Stimulated activated CD8-positive, alpha-beta memory T cell treated with anti-CD3 and anti-CD28 coated beads, Interleukin-4, amount 100 ng/mL, for 48 hours (primary cell): Measurements from ENCODE around the gene CBFA2T3.
"Not testable (repeated sequence)": the region's sequence is repeated elsewhere in the genome, so short reads cannot be mapped to it uniquely, and the experiment has no call there.

Experiments
- DNase-seq: peaks from one replicate; pipeline ENCODE4 v3.0.0-alpha.2; 2020

The CBFA2T3 gene

DNA sequence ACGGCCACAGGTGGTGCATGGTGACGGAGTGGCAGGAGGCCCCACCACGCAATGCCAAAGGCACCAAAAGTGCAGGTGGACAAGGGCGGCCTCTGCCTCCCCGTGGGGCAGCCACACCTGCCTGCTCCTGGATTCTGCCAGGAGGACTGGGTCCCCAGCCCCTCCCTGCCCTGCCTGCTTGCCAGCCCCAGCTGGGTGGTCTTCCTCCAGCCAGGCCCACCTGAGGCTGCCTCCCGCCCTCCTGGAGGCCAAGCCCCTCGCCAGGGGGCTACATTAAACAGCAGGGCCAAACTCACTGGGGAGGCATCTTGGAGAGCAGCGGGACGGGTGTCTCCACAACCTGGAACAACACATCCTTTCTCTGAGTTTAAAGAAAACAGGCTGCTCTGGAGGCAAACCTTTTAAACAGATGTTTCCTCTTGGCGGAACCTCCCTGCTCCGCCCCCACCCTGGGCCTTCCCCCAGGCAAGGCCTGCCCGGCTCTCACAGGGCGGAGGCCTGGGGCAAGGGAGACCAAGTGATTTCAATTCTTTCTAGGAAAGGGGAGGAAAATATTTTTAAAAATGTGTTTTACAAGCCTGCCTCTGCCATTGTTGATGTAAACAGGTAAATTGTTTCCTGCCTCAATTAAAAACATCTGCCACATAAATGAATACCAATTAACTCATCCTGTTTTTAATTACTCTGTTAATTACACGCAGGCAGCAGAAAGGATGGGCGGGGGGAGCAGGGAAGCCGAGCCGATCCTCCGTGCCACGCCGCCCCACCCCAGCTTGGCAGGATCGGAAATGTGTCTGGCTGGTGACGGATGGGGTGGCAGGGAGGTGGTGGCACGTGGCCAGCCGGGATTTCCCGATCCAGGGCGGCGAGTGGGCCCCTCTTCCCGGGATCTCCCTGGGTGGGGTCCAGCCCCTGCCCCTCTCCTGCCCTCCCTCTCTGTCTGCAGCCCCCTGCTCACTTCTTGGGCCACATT lies 56.1 kb downstream of the CBFA2T3 start:
- DNase-seq: no peak

DNA sequence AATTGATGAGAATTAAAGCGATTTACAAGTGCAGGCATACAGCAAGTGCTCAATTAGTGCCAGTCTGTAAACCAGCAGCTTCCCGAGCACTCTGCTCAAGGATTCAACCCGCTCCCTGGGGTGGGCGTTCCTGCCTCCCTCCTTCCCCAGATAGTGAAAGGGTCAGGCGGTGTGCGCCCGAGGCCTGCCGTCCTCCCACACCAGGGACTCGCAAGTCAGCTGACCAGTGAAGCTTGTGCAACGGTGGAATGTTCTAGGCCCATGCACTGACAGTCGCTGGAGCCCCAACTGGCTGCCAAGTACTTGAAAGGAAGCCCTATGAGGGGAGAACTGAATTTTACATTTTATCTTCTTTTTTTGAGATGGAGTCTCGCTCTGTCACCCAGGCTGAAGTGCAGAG lies 57.1 kb downstream of the CBFA2T3 start:
- DNase-seq: no peak

DNA sequence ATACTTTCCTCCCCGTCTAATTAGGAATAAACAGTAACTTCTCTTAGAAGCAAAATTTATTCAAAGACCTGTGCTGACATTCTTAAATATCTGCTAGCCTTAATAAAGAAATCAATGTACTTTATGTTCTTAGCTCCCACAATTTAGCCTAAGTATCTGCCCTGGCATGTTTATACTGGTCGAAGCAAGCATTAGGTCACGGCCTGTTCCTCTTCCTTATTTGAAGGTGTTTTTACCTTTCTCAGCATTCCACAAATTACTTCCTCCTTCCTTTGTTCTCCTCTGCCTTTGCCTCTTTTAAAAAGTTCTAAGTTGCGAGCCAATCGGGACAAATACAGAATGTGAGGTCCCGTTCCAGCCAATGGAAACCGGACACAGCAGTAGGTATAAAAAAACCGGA lies 58.1 kb downstream of the CBFA2T3 start:
- not testable (repeated sequence) for DNase-seq

DNA sequence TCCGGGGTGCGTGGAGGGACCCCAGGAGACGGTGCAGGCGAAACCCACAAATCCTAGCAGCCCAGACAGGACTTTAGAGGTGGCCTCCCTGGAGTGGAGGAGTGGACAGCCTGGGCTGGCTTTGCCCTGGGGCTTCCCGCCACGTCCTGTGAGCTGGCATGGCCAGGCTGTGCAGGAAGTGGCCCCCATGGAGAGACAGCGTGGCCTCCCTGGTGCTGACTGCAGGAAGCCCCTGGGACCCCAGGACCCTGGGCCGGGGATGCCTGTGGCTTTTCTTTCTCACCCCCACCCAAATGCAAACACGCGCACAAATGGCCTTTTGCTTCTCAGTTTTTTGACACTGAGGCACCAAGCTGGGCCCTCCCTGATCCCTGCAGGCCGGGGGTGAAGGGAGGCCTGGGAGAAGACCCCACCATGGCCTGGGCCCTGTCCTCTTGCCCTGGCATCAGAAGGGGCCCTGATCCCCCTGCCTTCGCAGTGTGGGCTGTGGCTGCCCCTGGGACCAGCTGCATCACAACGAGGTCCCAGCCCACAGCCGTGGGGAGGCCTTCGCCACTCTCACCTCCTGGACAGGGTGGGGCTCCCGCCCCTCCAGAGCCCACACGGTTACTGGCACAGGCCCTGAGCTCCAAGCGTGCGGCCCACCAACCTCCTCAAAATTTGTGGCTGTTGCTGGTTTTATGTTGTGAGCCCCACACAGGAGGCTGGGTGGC lies 58.9 kb downstream of the CBFA2T3 start:
- no peak for DNase-seq

DNA sequence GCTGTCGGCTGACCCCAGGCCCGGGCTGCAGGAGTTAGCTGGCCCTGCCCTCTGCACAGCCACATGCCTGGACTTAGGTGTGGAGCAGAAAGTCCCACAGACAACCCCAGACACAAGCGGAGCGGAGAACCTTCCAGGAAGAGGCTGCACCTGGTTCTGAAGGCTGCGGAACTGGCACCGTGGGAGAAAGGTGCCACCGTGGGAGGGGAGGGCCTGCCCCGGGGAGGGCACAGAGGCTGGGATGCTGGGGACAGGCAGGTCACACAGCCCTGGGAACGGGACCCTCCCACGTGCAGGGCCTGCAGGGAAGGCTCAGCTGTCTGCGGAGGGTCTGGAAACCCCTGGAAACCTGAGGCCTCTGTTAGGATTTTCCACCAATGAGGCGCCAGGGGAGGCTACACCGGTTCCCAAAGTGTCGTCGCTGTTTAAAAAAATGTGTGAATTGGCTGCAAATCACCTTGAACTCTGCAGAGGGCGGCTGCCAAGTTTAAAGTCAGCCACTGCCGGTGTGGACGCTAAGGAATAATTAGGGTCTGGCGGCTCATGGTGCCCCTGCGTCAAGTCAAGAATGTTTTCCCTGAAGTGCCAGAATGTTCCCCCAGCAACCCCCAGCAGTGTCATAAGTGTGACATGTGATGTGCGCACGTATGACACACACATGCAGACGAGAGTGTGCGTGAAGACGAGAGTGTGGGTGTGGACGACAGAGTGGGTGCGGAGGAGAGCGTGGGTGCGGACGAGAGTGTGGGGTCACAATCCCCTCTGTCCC lies 59.7 kb downstream of the CBFA2T3 start:
- no peak for DNase-seq

DNA sequence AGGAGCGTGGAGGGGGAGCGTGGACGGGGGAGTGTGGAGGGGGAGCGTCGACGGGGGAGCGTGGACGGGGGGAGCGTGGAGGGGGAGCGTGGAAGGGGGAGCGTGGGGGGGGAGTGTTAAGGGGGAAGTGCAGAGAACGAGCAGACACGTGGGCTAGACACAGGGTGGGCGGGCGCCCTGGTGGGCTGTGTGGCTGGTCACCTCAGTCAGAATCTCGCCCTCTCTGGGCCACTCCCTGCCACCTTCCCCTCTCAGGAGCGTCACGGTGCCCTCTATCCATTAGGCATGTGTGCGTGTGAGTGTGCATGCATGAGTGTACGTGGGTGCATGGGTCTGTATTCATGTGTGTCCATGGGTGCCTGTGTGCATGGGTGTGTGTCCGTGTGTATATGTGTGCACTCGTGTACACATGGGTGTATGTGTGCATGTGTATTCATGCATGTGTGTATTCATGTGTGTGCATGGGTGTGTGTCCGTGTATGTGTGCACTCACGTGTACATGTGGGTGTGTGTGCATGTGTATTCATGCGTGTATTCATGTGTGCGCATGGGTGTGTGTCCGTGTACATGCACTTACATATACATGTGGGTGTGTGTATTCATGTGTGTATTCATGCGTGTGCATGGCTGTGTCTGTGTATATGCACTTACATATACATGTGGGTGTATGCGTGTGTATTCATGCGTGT lies 61.2 kb downstream of the CBFA2T3 start:
- DNase-seq: no peak

DNA sequence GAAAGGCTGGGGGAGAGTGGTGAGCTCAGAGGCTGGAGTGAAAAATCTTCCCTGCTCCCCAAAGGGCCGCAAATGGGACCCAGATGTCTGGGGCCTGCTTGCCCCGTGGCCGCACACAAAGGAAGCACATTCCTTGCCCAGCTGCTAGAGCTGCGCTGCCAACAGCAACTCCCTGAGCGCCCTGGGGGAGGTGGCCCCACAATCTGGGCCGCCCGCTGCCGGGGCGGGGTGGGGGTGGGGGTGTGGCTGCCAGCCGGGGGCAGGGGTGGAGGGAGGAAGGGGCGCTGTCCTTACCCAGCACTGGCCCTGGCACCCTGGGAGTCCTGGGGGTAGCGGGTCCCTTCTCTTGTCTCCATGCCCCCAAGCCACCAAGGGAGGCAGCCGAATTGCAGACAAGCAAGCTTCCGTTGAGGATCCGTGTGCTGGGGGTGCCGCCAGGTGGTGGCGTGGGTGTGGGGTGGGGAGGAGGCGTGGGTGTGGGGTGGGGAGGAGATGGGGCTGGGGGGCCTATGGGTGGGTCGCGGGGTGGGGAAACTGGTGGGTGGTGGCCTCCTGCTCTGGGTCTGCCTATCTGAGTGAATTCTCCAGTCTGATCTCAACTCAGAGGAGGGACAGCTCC lies 62.1 kb downstream of the CBFA2T3 start:
- DNase-seq: no peak

DNA sequence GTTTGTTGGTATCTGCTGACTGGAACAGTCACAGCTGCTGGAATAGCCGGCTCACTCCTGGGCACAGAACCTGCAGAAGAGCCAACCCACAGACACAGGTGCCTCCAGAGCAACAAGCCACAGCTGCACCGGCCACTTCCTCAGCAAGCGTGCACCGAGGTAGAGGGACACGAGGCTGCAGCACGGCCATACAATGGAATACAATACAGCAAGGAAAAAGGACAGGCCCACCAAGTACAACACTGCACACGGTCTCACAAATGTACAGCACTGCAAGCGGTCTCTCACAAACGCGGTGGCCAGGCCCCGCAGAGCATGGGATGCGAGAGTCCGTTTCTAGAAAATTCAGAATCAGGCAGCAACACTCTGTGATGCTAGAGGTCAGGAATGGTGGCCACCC lies 63.1 kb downstream of the CBFA2T3 start:
- no peak for DNase-seq

DNA sequence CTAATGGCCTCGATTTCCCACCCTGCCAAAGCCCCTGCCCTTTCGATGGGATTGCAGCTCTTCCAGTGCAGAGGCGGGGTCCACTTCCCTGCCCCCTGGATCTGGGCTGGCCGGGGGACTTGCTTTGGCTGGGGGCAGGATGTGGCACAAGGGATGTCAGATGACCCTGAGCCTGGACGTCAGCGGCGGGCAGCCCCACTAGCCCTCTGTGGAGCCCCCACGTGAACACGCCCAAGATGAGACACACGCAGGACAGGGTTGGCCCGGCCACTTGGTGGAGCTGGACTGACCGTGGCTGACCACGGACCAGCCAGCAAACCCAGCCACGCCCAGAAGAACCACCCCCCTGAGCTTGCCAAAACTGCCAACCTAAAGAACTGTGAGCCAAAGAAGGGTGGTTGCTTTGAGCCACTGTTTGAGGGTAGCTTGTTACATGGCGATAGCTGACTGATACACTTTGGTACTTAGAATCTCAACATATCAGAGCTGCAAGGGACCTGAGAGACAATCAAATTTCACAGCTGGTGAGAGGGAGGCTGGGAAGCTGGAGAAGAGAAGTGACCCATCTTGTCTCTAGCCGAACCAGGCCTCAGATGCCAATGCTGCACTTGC lies 63.9 kb downstream of the CBFA2T3 start:
- DNase-seq: no peak

DNA sequence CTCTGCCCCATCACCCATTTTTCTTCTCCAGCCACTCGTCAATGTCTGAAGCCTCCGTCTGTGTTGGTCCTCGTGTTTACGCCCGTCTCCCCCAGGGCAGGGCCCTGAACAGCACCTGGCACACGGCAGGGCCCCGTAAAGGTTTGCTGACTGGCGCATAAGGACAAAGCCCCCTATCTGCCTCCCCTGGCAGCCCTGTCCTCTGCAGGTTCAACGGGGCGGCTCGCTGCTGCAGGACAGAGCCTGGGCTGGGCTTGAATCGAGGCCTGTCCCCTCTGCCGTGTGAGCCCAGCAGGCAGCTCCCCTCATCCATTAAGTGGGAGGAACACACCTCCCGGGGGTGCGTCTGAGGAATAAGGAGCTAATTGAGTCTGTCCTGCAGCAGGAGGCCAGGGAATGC lies 64.5 kb downstream of the CBFA2T3 start:
- no peak for DNase-seq

DNA sequence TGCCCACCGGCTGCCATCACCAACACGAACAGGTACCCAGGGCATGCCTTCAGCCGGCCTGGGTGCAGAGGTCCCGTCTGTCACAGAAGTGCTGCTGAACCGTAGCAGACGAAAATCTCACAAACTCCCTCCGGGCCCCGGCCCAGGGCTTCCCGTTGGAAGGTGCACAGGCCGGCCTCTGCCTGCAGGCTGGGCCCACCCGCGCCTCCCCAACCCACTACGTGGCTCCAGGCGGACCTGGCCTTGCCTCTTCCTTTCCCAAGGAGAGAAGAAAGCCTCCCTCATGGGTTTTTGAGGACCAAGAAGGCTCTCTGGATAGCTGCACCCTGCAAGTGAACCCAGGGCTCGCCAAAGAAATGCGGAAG lies 65.1 kb downstream of the CBFA2T3 start:
- no peak for DNase-seq

DNA sequence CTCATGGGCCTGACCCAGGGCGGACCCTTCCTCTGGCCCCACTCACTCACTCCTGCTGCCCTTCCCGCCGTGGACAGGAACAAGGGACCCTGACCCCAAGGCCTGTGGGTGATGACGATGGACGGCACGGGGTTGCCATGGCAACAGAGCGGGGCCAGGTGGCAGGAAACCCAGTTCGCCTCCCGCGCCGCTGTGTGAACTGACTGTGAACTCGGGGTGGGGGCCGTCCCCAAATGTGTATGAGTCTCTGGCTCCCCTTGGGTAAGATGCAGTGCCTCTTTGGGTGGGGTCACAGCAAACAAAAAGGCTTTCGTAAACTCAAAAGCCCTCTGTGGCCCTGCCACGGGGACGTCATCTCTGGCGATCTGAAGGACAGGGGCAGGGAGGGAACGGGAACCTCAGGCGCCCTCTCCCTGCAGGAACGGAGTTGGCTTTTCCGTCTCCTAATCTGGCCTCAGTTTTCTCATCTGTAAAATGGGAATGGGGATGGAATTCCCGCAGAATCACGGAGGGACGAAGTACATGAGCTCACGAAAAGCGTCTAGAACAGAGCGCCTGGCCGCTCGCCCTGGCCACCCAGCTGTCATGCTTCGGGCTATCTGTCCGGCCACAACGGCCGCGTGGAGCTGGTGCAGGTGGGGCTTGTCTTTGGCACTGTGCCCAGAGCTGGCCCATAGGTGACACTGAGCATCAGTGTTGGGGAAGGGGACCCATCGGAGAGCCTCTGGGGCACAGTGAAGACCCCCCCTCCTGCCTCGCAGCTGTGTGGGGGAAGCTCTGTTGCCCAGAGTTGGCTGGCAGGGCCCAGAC lies 65.7 kb downstream of the CBFA2T3 start:
- DNase-seq: no peak

DNA sequence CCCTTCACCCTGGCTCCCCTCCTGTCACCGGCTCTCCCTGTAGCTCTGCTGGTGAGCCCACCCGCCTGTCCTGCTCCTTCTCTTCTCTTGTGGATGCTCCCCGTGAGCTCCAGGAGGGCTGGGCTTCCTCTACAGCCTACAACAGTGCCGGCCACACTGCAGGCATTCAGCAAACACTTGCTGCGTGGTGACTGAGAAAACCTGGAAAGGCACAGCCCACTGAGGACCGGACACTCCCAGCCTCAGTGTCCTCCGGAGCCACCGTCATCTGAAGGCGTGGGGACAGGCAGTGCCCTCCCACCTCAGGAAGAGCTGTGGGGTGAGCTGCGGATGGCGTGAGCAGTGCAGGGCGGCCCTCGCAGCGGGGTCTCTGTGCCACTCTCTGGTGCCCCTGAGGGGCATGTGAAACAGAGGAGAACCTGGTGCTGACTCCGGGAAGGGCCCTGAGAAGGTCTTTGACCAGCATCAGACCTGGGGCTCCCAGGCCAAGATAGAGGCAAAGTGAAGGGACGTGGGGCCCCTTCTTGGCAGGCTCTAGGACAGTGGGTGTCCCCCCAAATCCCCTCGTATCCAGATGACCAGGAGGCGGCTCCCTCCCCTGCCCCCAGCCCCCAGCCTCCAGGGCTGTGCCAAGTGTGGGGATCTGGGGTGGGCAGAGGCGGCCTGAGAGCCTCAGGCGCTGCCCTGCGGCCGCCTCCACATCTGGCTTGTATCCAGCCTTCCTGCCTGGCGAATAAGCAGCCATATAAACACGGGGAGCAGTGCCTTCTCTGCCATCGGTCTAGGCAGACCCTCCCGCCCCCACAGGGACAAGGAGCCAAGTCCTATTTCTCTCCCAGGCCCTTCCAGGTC lies 66.5 kb downstream of the CBFA2T3 start:
- DNase-seq: no peak

DNA sequence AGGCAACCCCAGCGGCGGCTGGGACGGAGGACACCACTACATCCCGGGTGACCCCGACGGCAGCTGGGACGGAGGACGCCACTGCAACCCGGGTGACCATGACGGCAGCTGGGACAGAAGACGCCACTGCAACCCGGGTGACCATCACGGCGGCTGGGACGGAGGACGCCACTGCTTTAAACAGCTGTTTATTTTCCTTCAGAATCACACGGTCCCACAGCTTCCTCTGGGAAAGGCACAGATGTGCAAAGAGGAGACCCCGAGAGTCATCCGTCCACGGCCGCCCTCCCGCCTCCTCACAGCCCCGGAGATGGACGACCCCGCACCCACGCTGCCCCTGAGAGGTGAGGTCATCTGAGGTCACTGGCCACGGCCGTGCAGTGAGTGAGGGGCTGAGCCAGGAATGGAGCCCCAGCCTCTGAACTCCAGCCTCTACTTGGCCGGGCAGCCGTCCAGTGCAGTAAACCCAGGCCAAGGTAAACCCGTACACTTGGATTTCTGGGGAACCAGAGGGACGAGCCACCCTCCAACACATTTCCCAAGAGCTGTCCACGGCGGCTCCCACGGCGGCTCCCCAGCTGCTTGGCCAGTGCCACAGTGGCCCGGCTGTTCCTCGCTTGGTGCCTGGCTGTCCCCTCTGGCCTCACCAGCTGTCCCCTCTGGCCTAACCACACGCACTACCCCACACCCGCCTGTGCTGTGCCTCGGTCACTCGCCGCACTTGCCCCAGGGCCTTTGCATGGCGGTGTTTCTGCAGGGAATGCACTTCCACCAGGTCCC lies 67.4 kb downstream of the CBFA2T3 start:
- no peak for DNase-seq

DNA sequence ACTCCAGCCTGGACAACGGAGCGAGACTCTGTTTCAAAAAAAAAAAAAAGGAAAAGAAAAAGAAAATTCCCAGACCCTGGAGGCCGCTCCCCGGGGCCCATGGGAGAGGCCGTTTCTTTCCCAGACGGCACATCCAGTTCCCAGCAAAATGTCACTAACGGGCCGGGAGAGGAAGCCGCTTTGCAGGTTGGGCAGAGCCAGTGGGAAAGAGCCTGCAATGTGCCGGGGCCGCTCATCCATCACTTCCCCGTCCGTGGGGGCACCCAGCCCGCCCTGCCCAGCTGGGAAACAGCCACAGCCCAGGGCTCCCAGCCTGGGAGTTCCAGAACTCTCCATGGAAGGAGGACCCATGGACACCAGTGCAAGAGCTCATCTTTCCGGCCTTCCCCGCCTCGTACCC lies 68.7 kb downstream of the CBFA2T3 start:
- DNase-seq: no peak

DNA sequence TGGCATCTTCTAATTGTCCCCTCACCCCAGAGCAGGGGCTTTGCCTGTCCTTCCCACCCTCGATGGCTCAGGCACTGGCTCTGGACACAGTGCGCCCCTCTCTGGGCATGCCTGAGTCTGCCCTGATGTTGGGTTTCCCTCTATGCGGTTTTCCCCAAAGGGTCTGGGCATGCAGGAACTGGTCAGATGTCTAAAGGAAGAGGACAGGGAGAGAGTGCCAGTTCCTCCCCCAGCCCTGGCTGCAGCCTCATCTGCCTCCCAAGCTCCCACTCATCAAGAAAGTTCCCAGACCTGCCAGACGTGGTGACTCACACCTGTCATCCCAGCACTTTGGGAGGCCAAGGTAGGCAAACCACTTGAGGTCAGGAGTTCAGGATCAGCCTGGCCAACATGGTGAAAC lies 69.2 kb downstream of the CBFA2T3 start:
- DNase-seq: no peak

DNA sequence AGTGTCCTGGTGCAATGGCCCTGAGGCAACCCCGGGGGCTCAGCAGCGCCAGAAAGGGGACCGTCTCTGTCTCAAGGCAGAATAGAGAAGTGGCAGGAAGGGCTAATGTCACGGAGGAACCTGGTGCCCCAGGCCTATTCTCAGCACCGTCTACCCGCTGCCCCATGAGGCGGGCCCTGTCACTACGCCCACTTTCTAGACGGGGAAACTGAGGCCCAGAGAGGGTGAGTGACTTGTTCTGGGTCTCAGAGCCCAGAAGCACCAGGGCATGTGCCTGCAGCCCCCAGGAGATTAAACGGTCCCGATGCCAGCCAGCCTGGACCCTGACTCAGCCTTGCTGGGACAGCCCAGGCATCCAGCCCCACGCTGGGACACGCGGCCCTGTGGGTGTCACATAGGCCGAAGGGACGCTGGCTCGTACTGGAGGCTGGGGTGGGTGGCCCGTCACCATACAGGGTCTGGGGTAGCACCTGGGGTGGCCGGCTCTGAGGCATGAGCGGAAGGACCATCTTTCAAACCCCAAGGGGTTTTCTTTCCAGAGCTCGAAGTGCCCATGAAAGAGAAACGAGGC lies 70.4 kb downstream of the CBFA2T3 start:
- no peak for DNase-seq

DNA sequence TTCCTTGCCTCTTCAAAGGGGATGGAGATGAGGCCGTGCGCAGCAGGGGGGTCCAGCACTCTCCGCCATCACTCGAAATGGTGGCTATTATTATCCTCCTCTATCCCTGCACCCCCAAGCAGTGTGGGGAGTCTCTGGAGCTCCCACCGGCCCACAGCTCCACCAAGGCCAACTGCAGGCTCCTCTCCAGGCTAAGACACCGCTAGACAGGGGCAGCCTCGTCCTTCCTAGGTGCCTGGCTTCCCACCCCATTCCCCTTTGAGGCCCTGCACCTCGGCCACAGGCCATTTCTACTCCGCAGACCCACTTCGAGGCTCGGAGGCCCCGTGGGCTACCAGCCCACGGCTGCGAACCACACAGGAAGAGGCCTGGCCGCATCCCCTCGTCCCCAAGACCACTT lies 71.0 kb downstream of the CBFA2T3 start:
- DNase-seq: no peak

DNA sequence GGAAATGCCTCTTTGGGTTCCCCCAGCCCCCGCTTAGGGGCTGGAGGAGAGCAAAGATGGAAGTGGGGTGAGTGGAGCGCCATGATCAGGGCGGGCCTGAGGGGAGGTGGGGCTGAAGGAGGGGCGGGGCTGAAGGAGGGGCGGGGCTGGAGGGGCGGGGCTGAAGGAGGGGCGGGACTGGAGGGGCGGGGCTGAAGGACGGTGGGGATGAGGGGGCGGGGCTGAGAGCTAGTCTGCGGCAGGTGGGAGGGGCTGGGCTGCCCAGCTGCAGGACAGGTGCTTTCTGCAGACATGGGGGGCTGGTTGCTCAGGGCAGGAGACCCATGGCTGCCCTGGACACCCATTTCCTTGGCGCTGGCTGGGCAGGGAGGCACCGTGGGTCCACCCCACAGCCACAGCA lies 71.4 kb downstream of the CBFA2T3 start:
- peak; percentile 56 for DNase-seq
